IPS-18c (cell line): ENCODE data around the gene CMKLR1.

ENCODE experiments used
- H3K4me3 ChIP-seq: 2 replicates; pipeline ENCODE4 v1.7.0; 2013; ENCODE audit warnings: low read depth, mild to moderate bottlenecking, low read length, moderate library complexity; ENCODE audit not compliant: insufficient read depth
- H3K9me3 ChIP-seq: one replicate; pipeline ENCODE4 v1.6.1; 2013; ENCODE audit warnings: mild to moderate bottlenecking, low read length, moderate library complexity; ENCODE audit not compliant: control insufficient read depth, insufficient read depth

CMKLR1 gene

DNA sequence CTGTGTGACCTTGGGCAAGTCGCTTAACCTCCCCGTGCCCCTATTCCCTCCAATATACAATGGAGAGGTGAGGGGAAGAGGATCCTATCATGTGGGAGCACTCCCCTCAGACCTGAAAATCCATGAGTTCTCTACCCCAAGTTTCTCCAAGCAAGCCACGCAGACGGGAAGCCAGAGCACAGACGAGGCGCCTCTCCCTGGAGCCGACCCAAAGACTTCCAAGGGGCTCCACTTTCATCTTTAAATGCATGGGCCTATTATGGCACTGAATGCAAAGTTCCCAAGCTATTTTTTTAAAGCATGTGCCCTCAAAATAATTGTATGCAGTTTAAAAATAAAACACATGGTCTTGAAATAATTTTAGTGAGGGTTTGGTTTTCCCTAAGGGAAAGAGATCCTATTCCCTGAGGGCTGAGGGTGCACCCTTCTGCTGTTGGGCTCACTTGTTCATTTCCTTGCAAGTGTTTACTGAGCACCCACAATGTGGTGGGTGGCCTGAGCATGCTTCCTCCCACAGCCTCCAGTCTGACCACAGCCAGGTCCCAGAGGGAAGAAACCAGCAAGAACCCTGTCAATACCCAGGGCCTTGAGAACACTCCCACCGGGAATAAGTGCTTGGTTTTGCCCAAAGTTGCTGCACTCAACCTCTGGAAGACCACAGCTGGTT lies 14.6 kb downstream of the CMKLR1 start:
- peaks cover 2% of the 10 kb centered on the region for H3K9me3 ChIP-seq
- H3K4me3 ChIP-seq, result no peak overlapping the region

DNA sequence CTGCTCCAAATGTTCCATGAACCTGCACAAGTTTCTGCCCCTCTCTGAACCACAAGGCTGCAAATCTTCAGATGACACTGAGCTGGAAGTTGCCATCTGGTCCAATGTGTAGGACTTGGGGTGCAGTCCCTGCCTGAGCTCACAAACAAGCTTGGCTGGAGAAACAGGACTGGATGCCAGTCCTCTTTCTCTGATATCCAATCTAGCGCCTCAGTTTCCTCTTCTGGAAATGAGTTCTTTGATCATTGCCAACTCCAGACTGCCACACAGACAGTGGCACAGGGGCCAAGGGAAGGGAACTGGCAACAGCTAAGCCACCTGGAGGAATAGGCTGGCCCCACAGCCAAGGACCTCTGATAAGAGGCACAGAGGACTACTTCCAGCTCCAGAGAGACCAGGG lies 15.5 kb downstream of the CMKLR1 start:
- H3K4me3 ChIP-seq, result no peak overlapping the region

GRCh38 chr12:108322998-108323397 lies 16.1 kb downstream of the CMKLR1 start:
- Histone ChIP-seq H3K9me3 (peaks cover 2% of the 10 kb centered on the region), H3K4me3 (no peak overlapping the region)

More for the DNA sequence above, 15.5 kb downstream of the CMKLR1 start:
- H3K9me3 ChIP-seq, result peaks cover 2% of the 10 kb centered on the region

- Histone ChIP-seq H3K9me3 (no peaks in the 10 kb centered on the region), H3K4me3 (no peak overlapping the region)
Measured at GRCh38 chr12:108321688-108322087, 17.4 kb downstream of the CMKLR1 start.

GRCh38 chr12:108320507-108321293 lies 18.4 kb downstream of the CMKLR1 start:
- no peaks in the 10 kb centered on the region for H3K9me3 ChIP-seq
- H3K4me3 ChIP-seq, result no peak overlapping the region

GRCh38 chr12:108319277-108320234 lies 19.6 kb downstream of the CMKLR1 start:
- no peak overlapping the region for H3K4me3 ChIP-seq

GRCh38 chr12:108318472-108319275 lies 20.4 kb downstream of the CMKLR1 start:
- H3K9me3 ChIP-seq, result no peaks in the 10 kb centered on the region
- no peak overlapping the region for H3K4me3 ChIP-seq

More at GRCh38 chr12:108319277-108320234, 19.6 kb downstream of the CMKLR1 start:
- H3K9me3 ChIP-seq, result no peaks in the 10 kb centered on the region

DNA sequence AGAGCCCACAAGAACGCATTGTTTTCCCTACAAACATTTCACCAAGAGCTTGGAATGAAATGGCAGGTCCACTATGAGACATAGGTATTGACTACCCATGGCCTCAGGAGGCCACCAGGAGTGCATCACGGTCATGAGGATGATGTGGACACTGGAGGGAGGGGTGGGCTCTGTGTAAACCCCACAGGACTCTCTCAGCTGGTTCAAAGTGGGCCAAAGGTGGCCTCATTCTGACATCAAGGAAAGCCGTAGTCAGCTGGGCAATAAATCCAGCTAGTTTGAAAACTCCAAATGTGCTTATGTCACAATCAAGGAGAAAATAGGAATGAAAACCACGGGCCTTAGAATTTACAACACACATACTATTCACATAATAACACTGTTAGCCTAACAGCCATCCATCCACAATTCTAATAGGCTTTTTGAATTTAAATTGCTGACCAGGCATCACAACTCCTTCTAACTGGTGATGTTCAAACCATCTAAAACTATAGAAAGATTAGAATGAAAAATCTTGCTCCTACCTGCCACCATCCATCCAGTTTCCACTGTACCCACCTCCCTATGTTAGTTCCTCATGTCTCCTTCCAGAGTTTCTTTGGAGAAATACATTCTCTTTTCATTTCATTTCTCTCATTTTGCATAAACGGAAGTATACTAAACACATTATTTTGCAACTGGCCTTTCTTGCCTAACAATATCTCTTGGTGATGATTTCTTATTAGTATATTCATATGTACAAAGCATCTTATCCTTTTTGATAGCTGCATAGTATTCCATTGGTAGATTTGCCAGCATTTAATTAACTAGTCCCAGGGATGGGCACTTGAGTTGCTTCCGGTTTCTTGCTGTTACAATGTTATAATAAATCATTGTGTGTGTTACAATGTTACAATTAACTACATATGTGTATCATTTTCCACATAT lies 21.5 kb downstream of the CMKLR1 start:
- no peak overlapping the region for H3K4me3 ChIP-seq

DNA sequence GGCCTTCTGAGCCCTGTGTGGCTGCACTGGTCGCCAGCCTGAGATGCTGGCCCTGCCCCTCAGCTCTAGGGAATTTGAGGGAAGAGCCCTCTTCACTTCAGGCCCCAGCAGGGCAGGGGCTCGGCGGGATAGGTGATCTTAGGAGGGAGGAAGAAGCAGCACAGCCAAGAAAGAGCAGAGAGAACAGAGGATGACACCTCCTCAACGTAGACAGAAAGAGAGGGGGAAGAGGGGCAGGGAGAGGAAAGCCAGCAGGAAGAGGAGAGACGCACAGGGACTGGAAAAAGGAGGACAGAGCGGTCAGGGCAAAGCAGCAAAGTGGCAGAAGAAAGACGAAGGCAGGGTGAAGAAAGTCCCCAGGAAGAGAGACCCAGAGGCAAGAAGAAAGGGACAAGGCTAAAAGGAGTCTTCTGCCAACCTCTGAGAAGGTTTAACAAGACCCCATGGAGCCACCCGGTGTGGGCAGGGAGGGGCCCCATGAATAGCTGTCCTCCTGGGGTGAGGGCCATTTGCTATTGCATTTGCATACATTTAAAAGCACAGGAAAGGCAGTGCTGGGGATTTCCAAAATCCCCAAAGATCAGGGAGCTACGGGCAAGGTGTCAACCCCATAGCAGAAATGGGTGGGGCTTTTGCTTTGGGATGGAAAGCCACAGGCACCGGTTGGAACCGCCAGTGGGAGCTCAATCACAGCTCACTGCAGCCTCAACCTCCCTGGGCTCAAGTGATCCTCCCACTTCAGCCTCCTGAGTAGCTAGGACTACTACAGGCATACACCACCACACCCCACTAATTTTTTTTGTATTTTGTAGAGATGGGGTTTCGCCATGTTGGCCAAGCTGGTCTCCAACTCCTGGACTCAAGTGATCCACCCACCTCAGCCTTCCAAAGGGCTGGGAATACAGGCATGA lies 22.7 kb downstream of the CMKLR1 start:
- no peaks in the 10 kb centered on the region for H3K9me3 ChIP-seq
- H3K4me3 ChIP-seq, result no peak overlapping the region

More for the DNA sequence above, 21.5 kb downstream of the CMKLR1 start:
- H3K9me3 ChIP-seq, result no peaks in the 10 kb centered on the region

DNA sequence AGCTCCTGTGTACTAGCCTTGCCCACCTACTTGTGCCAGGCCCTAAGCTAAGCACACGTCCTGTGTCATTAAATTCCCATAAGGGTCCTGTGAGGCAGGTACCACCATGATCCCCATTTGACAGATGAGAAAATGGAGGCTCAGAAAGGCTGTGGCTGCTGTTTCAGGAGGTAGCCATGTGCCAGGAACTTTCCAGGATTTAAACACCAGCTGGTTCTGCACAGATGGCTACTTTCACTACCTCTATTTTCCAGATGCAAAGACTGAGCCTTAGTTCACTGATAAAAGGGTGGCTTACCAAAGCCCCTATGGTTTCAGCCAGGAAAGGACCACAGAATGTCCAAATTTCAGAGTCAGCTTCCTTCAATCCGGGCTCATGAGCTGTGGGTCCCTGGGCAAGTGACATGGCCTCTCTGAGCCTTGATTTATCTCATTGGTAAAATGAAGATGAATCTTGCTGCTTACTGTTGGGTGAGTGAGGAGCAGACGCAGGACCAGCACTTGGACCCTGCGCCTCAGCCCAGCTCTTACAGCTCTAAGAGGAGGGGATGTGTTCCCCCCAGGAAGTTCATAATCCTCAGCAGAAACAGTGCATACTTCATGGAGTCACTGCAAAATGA lies 23.5 kb downstream of the CMKLR1 start:
- Histone ChIP-seq H3K9me3 (no peaks in the 10 kb centered on the region), H3K4me3 (no peak overlapping the region)

DNA sequence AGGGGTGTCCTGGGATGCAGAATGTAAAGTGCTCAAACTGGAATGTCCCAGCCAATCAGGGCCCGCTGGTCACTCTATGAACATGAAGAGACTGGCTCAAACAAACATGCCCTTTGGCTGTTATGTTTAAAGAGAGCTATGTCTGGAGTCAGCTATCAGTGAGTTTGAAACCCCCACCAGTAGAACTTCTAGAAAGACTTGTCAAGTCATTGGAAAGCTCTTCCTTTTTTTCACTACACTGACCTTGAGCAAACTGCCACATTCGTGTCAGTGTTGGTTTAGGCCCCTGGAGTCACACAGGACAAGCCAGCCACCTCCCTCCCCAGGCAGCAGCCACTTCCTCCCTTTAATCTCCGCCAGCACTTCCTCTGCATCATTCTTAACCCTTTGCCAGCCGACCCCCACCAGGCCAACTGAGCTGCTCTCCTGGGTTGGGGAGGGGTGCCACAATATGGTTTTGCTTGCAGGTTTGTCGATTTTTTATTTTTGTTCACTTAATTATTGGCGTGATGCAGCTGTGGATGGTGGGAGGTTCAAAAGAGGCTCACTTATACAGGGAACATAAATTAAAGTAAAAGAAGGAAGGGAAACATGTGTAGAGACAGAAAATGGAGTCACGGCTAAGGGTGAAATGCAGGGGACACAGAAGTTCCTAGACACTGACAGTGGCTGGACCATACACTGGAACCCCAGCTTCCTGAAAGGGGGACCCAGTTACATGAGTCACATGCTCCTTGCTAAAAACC lies 25.3 kb downstream of the CMKLR1 start:
- no peak overlapping the region for H3K4me3 ChIP-seq
- no peaks in the 10 kb centered on the region for H3K9me3 ChIP-seq

DNA sequence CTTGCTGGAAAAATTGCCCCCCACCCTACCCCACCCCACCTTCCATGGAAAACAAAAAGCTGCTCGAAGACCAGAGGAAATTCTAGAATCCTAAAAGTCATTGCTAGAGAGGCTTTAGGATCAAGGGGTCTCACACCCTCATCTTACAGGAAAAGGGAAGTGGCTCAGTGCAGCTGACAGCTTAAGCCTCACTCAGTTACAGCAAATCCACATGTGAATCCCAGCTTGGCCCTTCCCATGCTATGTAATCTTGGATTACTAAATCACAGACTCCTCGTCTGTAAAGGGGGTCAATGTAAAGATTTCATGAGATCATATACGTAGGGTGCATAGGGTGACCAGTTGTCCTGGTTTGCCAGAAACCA lies 25.9 kb downstream of the CMKLR1 start:
- Histone ChIP-seq H3K9me3 (no peaks in the 10 kb centered on the region), H3K4me3 (no peak overlapping the region)

DNA sequence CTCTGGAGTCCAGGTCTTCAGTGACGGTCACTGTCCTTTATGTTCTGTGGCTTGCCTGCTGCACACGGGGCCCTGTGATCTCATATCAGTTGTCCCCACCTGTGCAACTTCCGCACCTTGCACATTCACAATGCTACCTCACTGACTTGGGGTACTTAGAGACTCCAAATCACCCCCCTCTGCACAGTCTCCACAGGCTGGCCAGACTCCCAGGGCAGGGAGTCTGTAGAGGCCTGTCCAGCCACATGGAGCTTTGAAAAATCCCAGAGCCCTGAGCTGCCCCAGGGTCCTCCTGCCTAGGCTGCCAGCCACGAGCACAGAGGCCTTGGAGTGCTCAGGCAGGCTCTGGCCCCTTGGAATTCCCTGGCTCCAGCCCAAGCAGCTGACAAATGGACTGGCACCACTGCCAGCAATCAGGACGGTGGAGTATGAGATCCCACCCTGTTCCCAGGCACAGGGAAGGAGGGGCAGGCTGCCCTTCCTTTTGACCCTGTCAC lies 26.4 kb downstream of the CMKLR1 start:
- no peak overlapping the region for H3K4me3 ChIP-seq
- no peaks in the 10 kb centered on the region for H3K9me3 ChIP-seq

DNA sequence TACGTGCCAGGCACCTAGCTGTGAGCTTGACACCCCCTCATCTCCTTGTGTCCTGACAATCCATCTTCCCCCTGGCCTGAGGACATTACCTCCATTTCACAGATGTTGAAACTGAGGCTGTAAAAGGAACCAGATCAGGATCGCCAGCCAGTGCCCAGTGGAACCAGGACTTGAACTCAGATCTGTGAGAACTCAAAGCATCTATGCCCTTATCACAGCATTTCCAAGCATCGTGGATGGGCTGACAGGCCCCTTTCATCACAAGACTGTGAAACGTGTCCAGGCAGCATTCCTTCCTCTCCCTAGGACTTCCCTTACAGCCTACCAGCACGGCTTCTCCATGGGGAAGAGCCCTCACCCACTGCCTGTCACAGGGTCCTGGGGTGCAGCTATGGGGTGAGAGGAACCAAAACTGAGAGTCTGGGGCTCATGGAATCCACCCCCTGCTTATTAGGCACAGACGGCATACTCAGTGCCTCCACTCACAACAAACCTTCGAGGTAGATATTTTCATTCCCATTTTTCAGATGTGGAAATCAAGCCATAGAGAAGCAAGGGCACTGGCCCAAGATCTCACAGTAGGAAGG lies 26.9 kb downstream of the CMKLR1 start:
- no peaks in the 10 kb centered on the region for H3K9me3 ChIP-seq
- no peak overlapping the region for H3K4me3 ChIP-seq
